Esophagus squamous epithelium (tissue), 5 donors: Measurements from ENCODE around the gene CEP170B. TPM values are rescaled to one million over a fixed set of nuclear protein-coding genes. Genes with fewer than 3 reads are reported as not detected.

Source experiments
- DNase-seq: peaks from one replicate; lab custom pipeline; 2025; lab: John Stamatoyannopoulos, UW
- H3K27ac ChIP-seq, 4 donors: fragments of 200-600 bp; sonication (generic); one replicate each; pipeline ENCODE4 v1.5.1; 2016 to 2019; ENCODE audit warnings: mild to moderate bottlenecking in 1 of 4
- H3K27me3 ChIP-seq, 4 donors: fragments of 200-600 bp; sonication (generic); 1 replicate in 3 of 4; 2 replicates in 1 of 4; pipeline versions ENCODE4 v1.5.1 to v1.6.0; 2017 to 2021; ENCODE audit warnings: antibody characterized with exemption in 1 of 4
- H3K36me3 ChIP-seq, 3 donors: fragments of 200-600 bp; sonication (generic); one replicate each; pipeline ENCODE4 v1.5.1; 2016 to 2019
- H3K4me1 ChIP-seq, 3 donors: fragments of 200-600 bp; sonication (generic); one replicate each; pipeline ENCODE4 v1.5.1; 2017 to 2019
- H3K4me3 ChIP-seq, 4 donors: fragments of 200-600 bp; sonication (generic); 1 replicate in 3 of 4; 2 replicates in 1 of 4; pipeline ENCODE4 v1.5.1; 2016 to 2019; ENCODE audit warnings: mild to moderate bottlenecking in 2 of 4, moderate library complexity in 1 of 4
- H3K9me3 ChIP-seq, 3 donors: fragments of 200-600 bp; sonication (generic); one replicate each; pipeline ENCODE4 v1.5.1; 2016 to 2019
- POLR2A ChIP-seq, 4 donors: fragments of 450-650 bp; IDR thresholded peaks; one replicate each; pipeline ENCODE4 v1.6.1; 2017; ENCODE audit warnings: antibody characterized with exemption in 4 of 4, mild to moderate bottlenecking in 4 of 4, moderate library complexity in 3 of 4
- WGBS, 2 donors: methylation state at CpG; one replicate each; pipeline ENCODE4 v1.1.5; 2018; 5-methylcytosine and 5-hydroxymethylcytosine counted together
- intact Hi-C: fragments of 100-400 bp; cut with DNase I; formaldehyde crosslinking; loops from one replicate; pipeline ENCODE4 v1.15.0; 2022
- total RNA-seq, 4 donors: library from RNA; depleted of rRNA; stranded (reverse); fragments of >200 nt; gene quantifications; one replicate each; pipeline ENCODE4 v1.1.0, GENCODE V29; 2016
- TF ChIP-seq, protein P1 (sequence below), 6 experiments: fragments of 450-650 bp in 4 of 6; fragments of 200-600 bp in 2 of 6; sonication (generic) in 2 of 6; IDR thresholded peaks; one replicate each; pipeline ENCODE4 v1.5.1; 2016 to 2019; ENCODE audit warnings: antibody characterized with exemption in 6 of 6, mild to moderate bottlenecking in 4 of 6, moderate library complexity in 4 of 6
- donor health status: DM: yes; HTN: yes; CAD: no.

Gene CEP170B
- total RNA-seq, 4 donors from 2014 or later: 18.2 to 41.0 (median 30.6) TPM

DNA sequence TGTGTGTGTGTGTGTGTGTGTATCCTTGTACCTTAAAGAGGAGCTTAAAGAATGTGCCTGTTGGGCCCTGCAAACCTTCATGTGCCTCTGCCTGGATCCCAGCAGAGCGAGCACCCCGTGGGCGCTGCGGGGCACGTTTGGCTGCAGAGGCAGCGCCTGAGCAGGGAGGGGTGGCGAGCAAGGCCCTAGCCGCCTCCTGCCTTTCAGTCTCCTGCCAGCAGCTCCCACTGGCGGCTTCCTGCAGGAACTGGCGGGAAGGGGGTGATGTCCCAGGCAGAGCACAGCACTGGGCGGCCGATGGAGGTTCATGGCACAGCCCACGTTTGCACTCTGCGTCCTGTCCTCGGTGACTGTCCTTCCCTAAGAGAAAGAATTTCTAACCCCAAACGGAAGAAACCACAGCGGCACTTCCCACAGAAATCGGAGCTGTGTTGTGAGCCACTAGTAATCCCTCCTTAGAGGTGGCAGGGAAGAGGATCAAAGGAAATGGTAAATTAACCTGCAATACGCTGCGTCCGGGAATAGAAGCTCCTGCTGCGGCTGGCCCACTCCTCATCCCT is 44.3 kb upstream of the CEP170B start:
- Histone ChIP-seq H3K4me1 (peaks cover 15 to 40% (median 19%) of the 10 kb centered on the region in 3 donors), H3K9me3 (no peaks in the 10 kb centered on the region), H3K27me3 (peaks cover 0 to 4% (median 0%) of the 10 kb centered on the region in 4 donors), H3K27ac (peak overlapping the region in 3 of 4 donors; percentile 22 to 46 (median 31)), H3K36me3 (no peaks in the 10 kb centered on the region), H3K4me3 (no peak overlapping the region)
- TF ChIP-seq, protein P1, sequence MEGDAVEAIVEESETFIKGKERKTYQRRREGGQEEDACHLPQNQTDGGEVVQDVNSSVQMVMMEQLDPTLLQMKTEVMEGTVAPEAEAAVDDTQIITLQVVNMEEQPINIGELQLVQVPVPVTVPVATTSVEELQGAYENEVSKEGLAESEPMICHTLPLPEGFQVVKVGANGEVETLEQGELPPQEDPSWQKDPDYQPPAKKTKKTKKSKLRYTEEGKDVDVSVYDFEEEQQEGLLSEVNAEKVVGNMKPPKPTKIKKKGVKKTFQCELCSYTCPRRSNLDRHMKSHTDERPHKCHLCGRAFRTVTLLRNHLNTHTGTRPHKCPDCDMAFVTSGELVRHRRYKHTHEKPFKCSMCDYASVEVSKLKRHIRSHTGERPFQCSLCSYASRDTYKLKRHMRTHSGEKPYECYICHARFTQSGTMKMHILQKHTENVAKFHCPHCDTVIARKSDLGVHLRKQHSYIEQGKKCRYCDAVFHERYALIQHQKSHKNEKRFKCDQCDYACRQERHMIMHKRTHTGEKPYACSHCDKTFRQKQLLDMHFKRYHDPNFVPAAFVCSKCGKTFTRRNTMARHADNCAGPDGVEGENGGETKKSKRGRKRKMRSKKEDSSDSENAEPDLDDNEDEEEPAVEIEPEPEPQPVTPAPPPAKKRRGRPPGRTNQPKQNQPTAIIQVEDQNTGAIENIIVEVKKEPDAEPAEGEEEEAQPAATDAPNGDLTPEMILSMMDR (IDR thresholded peaks at IDR 0.05): peak in 5 of 6 experiments; percentile 37 to 65 (median 57)
- TF ChIP-seq POLR2A (IDR thresholded peaks at IDR 0.05): no peak
- intact Hi-C loops: no loop called here
- WGBS, 2 donors: 12 to 23% methylated on average over 15 of the region's 22 CpGs
- no peak for DNase-seq

DNA sequence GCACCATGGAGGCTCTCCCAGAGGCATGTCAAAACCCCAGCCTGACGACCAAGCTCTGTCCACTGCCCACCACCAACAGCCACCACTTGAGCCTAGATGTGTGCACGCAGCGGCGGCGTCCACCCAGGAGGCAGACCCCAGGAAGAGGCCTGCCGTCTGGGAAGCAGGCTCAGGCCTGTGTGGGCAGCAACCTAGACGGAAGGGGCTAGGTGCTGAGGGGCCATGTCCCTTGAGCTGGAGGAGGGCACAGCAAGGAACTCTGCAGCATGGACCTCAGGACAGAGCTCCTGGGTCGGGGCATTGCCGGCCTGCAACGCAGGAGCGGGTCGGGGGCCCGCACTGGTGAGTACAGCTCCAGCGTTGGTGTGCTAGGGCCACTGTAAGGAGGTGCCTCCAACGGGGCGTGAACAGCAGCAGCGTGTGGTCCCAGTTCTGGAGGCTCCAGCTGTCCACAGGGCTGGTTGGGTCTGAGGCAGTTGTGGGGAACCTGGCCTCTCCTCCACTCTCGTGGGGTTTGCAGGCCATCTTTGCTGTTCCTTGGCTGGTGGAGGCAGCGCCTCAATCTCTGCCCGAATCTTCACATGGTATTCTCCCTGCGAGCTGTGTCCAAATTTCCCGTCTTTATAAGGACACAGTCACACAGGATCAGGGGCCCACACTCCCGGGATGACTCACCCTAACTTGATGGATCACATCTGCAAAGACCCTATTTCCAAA is 43.7 kb upstream of the CEP170B start:
- 74 to 85% methylated on average over 7 of the region's 23 CpGs for WGBS, 2 donors
- Histone ChIP-seq H3K36me3 (no peaks in the 10 kb centered on the region), H3K27ac (peak overlapping the region in 3 of 4 donors; percentile 22 to 46 (median 31)), H3K4me1 (peaks cover 19 to 43% (median 24%) of the 10 kb centered on the region in 3 donors), H3K9me3 (no peaks in the 10 kb centered on the region), H3K27me3 (peaks cover 0 to 6% (median 0%) of the 10 kb centered on the region in 4 donors), H3K4me3 (no peak overlapping the region)
- no peak for DNase-seq
- intact Hi-C loops: no loop called here
- TF ChIP-seq, protein P1 (IDR thresholded peaks at IDR 0.05): no peak
- TF ChIP-seq POLR2A (IDR thresholded peaks at IDR 0.05): no peak

DNA sequence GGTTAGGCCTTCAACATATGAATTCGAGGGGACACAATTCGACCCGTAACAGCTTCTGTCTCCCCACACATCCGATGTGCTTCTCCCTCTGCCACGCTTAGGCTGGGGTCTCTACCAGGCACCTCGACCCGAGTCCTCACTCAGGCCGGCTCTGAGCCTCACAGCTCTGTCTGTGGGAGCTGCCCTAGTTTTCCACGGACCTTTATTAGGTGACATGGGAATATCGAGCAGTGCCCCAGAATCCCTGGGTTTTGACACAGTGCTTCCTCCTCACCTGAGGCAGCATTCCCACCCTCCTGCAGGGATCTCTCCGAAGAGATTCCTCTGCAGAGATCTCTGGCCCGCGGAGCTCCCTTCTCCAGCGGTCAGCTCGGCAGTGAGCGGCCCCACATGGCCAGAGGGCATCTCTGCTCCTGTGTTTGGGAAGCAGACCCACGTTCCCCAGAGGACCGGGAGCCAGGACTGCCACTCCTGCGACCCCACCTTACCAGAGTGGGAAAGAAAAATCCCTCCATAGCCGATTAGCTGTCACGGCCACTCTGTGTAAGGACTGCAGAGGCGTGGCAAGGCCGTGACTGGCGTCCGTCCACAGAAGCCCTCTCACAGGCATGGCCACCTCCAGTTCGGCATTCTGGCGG is 43.0 kb upstream of the CEP170B start:
- Histone ChIP-seq H3K27ac (peak overlapping the region in 3 of 4 donors; percentile 22 to 46 (median 31)), H3K9me3 (no peaks in the 10 kb centered on the region), H3K4me1 (peaks cover 17 to 42% (median 22%) of the 10 kb centered on the region in 3 donors), H3K27me3 (peaks cover 0 to 6% (median 0%) of the 10 kb centered on the region in 4 donors), H3K4me3 (no peak overlapping the region), H3K36me3 (no peaks in the 10 kb centered on the region)
- intact Hi-C loops: no loop called here
- TF ChIP-seq, protein P1 (IDR thresholded peaks at IDR 0.05): no peak
- no peak for TF ChIP-seq POLR2A (IDR thresholded peaks at IDR 0.05)
- DNase-seq: no peak
- 75 to 88% methylated on average over 8 to 18 of the region's 27 CpGs for WGBS, 2 donors

DNA sequence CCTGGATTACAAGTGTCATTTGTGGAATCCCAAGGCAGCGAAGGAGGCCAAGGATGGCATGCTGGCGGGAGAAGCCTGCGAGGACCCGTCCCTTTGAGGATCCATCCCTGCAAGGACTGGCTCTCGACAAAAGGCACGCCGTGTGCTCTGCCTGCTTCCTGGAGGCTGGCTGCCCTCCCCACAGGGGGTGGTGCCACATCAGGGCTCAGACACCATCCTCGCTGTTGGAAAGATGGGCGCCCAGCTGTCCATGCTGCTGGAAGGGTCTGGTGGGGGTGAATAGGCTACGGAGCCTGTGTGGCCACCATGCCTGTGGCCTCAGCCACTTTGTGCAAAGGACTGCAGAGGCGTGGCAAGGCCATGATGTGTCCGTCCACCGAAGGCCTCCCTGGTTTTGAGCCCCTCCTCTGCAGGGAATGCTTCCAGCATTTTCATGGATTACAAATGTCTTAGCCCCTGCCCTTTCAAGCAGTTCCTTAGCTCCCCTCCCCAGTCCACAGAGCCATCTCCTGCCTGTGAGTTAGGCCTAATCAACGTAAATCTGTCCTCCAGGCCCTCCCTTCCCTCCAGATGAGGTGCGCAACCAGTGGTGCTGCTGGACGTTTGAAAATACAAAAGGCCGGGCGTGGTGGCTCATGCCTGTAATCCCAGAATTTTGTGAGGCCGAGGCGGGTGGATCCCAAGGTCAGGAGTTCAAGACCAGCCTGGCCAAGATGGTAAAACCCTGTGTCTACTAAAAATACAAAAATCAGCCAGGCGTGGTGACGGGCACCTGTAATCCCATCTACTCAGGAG is 42.0 kb upstream of the CEP170B start:
- Histone ChIP-seq H3K27ac (no peak overlapping the region), H3K36me3 (no peaks in the 10 kb centered on the region), H3K4me1 (peaks cover 24 to 45% (median 26%) of the 10 kb centered on the region in 3 donors), H3K27me3 (peaks cover 0 to 6% (median 0%) of the 10 kb centered on the region in 4 donors), H3K4me3 (no peak overlapping the region), H3K9me3 (no peaks in the 10 kb centered on the region)
- TF ChIP-seq, protein P1 (IDR thresholded peaks at IDR 0.05): no peak
- TF ChIP-seq POLR2A (IDR thresholded peaks at IDR 0.05): no peak
- 80% methylated on average over 10 to 11 of the region's 22 CpGs for WGBS, 2 donors
- intact Hi-C loops: no loop called here
- no peak for DNase-seq
